GM19240 (cell line): ENCODE data around the gene MCFD2.
"Not testable (repeated sequence)": the region's sequence is repeated elsewhere in the genome, so short reads cannot be mapped to it uniquely, and the experiment has no call there.

Experiments used
- DNase-seq: peaks from one replicate; pipeline ENCODE4 v3.0.0; 2011; ENCODE audit warnings: low spot score; ENCODE audit not compliant: insufficient read length

MCFD2 gene

DNA sequence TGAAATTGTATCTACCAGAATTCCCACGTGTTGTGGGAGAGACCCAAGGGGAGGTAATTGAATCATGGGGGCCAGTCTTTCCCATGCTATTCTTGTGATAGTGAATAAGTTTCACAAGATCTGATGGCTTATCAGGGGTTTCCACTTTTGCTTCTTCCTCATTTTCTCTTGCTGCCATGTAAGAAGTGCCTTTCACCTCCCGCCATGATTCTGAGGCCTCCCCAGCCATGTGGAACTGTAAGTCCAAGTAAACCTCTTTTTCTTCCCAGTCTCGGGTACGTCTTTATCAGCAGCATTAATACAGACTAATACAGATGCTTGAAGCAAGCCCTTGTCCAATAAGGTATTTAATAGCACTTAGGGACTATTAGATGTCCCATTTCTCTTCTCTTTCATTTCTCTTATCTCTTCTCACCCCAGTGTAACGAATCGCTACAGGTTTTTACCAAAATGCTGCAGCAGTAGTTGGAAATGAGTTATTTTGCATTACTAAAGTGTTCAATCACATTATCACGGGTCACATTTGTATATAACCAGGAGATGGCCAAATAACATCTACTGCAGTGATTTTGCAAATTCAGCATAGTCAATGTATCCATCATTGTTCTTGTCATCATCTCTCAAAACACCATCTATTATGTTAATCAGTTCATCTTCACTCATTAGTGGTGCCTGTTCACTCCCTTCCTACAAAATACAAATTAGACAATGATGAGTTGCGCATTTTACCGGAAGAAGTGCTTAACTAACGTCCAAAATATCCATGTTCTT is 10.5 kb downstream of the MCFD2 start:
- DNase-seq: not testable (repeated sequence)

DNA sequence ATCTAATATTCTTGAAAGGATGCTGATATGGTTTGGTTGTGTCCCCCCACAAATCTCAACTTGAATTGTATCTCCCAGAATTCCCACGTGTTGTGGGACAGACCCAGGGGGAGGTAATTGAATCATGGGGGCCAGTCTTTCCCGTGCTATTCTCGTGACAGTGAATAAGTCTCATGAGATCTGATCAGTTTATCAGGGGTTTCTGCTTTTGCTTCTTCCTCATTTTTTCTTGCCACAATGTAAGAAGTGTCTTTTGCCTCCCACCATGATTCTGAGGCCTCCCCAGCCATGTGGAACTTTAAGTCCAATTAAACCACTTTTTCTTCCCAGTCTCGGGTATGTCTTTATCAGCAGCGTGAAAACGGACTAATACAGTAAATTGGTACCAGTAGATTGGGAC is 12.6 kb downstream of the MCFD2 start:
- DNase-seq: not testable (repeated sequence)

DNA sequence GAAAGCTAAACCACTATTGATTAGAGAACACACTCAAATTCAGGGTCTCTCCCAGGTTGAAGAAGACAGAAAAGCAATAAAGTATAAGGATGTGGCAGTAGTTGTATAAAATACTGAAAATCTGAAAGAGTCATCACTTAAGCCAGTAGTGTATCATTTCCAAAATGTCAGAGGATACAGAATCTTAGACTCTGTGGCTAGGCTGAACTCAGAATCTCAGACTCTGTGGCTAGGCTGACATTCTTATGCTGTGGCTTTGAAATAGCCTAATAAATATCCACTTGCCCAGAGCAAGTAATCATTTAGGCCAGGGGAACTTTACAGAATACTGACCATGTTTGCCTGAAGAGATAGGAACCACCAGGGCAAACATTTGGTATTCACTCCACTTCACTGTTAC is 13.1 kb downstream of the MCFD2 start:
- no peak for DNase-seq

DNA sequence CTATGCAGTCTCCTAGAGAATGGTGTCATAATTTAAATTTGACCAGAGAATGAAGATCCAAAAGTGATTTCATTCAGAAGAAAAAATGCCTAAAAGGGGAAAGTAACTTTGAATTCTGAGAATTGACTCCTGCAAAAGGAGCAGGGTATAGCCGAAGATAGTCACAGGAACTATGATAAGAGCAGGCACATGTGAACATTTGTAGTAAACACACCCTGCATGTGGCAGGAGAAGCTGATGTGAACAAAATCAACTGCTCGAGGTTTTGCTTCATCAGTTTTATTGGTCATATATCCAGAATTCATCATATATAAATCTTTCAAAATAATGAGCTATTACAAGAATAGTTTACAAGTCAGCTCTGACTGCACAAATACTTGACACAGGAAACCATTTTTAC is 14.0 kb downstream of the MCFD2 start:
- DNase-seq: no peak

DNA sequence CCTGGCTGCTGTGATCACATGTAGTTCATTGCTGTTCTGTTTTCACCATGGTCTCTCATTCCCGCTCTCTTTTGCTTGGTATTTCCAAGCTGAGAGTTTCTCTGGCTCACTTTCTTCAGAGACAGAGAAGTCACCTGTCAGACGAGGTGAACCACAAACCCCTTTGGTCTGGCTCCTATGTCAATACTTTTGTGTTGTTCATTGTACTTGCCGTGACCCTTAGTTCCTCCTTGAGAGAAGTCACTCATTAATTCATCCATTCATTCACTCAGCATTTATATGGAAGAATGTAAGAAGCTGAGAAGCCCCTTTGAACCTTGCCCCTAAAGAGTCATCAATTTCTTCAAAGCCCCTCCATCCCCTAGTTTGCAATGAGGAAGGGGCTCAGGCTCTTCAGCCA is 15.2 kb downstream of the MCFD2 start:
- DNase-seq: no peak

DNA sequence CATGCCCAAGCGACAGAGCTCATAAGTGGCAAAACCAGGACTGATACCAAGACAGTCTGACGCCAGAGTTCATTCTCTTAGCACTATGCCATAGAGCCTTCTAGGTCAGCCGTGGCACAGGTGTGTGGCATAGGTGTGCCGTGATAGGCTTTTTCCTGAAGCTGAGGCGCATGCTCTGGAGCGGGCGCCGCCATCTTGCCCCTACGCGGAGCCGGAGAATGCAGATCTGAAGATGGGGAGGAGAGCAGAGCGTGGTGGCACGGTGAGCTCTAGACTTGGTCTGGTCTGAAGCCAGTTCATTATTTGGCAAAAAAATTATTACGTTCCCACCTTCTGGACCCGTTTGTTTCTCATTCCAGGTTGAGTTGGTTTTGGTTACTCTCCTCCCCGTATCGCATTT is 16.6 kb downstream of the MCFD2 start:
- DNase-seq: no peak

DNA sequence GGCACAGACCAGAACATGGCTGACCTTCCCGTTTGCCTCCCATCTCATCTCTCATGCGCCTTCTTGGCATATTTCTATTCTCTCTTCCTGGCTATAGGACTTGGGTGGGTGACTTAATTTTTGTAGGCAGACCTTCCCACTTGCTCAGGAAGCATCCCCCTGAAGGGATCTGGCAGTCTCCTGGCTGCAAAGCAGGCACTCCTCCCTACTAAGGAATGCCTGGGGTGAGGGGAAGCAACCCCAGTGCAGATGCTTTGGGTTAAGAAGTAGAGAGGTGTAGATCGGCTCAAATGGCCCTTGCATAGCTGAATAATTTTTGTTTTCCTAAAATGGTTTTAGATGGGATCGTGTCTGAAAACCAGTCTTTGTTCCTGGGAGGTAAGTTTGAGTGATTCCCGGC is 17.6 kb downstream of the MCFD2 start:
- no peak for DNase-seq

DNA sequence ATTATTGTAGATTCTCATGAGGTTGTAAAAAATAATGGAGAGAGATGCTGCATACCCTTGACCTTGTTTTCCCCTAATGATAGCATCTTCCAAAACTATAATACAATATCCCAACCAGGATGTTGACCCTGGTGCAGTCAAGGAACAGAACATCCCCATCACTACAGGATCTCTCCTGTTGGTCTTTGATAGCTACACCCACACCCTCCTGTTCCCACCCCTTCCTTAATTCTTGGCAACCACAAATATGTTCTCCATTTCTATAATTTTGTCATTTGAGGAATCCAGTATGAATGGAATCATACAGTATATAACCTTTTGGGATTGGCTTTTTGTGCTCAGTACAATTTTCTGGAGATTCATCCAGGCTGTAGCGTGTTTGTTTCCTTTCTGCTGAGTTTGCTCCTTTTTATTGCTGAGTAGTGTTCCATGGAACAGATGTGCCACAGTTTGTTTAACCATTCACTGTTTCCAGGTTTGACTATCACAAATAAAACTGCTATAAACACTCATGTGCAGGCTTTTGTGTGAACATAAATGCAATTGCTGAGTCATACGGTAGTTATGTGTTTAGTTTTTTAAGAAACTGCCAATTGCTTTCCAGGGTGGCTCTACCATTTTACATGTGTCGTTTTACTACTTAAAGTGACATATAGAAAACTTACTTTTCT is 22.2 kb downstream of the MCFD2 start:
- no peak for DNase-seq

DNA sequence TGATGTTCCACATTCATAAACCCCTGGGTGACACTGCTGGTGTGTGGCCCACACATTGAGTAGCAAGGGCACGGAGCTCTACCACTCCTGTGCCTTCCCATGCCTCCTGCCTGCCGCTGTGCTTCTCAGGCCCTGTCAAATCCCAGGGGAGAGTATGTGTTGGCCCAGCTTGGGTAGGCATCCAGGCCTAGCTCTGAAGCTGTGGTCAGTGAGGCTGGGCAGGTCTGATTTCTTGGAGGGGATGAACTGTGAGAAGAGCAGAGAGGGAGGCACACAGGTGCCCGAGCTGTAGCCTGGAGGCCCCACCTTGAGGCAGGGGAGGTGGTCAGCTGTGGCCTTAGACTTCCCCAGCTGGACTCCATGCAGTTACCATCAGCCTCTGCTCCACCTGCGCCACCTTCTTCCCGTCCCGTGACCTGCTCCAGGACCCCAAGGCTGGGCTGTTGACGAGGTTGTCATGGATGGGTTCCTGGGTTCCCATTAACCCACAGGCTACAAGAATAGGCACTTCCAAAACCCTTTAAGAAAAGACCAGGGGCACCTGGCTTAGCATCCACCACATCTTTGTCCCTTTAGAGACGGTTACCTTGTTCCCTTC is 23.6 kb downstream of the MCFD2 start:
- no peak for DNase-seq

DNA sequence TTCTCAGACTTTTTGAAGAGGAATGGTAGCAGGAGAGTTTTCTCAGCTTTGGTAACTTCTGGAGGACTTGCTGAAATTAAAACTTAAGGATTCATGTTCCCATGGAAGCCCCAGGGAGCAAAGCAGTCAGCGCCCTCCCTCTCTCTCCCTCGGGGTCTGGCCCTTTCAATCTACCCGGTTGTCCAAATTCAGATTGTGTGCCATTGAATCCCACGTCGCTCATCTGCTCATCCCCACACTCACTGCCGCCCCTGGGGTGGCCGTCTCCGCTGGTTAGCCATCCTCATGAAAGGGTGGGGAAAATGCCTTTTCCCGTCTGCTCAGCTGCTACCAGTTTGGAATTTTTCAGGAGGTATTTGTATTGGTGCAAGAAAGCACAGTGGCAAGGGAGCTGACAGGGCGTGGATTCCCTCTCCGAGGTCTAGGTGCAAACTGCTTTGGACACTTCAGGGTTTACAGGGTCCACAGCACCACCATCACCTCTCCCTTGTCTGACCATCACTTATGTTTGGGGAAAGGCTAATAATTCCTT is 27.1 kb downstream of the MCFD2 start:
- DNase-seq: no peak

DNA sequence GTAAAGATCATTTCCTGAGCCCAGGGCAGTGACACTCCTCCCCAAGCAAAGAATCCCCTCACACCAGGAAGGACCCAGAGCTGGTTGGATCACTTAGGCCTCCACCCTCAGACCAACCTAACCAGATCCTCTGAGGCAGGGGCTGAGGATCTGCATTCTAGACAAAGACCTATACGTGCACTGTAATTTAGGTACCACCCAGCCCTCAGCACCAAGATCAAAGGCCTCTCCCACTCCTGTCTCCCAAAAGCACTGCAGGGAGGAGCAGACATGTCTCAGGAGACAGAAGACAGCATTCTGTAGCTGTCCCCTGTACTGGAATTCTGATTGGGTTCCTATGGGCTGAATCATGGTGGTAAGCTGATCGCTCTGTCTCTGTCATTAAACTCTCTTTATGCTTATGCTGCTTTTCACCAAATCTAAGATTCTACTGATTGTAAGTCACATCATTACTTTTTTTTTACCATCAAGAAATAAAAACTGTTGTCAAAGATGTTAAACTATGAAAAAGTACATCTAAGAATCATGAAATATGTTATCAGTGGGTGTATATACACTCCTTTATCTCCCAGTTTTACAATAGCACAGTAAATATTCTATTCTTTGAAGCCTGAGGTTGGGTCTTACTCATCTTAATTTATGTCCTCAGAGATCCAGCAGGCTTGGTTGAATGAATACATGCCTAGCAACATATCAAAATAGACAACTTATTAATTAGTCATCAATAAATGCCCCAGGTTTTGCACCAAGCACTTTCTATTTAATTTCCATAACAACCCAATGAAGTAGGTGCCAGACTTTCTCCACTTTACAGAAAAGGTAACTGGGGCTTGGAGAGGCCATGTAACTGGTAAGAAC is 28.3 kb downstream of the MCFD2 start:
- no peak for DNase-seq

DNA sequence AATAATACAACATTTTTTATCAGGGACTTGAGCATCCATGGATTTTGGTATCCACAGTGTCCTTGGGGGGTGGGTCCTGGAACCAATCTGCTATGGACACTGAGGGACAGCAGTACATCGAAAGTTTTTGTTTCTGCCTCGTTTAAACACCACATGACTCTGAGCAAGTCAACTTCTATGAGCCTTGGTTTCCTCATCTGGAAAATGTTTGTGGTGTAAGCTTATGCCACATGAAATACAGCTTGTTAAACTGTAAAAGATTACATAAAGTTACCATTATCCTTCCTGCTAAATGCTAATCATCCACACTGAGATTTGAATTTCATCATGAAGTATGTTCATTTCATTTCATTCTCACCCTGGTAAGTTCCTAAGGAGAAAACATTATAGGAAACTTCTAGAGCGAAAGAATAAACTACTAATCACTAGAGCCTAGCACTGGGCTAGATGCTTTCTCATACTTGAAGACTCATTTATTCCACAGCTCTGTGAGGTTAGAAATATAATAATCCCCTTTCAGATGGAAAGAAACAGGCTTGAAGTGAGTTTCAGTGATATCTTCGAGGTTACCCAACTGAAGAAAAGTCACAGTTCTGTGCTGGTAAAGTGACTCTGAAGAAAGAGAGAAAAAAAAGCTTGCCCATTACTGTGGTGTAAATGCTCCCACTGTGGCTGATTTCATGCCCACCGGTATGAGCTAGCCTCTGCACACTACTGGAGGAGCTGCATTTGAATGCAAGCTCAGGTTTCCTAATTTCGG is 29.2 kb downstream of the MCFD2 start:
- DNase-seq: no peak

DNA sequence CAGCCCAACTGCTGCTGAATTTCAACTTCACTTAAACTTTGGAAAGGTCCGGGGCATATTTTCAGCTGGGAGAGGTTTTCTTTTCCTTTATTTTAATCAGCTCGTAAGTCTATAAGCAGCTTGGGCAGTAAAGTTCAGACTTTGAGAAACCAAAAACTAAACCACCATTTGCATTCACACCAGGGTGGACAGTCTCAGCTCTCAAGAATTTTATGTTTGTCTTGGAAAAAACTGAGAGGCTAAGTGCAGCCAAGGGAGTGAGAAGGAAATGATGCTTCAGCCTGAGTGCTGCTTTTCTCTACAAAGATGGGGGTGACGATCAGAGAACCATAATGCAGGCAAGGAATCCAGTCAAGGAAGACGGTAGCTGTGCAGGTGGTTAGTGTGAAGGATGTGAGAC is 30.2 kb downstream of the MCFD2 start:
- DNase-seq: no peak

DNA sequence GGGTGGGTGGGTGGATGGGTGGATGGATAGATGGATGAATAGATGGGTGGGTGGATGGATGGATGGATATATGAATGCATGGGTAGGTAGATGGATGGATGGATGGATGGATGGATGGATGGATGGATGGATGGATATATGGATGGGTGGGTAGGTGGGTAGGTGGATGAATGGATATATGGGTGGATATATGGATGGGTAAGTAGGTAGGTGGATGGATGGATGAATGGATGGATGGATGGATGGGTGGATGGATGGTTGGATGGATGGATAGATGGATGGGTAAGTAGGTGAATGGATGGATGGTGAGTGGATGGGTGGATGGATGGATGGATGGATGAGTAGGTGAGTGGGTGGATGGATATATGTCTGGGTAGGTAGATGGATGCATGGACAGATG is 36.1 kb downstream of the MCFD2 start:
- no peak for DNase-seq

DNA sequence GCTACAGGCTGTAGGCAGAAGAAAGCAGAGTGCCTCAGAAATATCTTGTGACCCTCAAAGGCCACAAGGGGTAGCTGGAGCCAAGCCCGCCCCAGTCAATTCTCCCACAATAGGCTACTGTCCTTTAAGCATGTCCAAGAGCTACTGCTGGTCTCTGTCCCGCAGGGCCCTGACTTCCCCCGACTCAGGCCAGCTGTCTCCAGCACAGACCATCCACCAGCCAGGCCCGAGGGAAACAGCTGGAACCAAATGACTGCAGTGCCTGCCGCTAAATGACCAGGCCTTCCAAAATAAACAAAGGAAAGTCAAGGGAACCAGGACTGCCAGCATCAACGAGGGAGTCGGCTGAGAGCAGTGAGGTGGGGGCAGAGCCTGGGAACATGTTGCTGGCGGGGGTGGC is 36.7 kb downstream of the MCFD2 start:
- DNase-seq: no peak

DNA sequence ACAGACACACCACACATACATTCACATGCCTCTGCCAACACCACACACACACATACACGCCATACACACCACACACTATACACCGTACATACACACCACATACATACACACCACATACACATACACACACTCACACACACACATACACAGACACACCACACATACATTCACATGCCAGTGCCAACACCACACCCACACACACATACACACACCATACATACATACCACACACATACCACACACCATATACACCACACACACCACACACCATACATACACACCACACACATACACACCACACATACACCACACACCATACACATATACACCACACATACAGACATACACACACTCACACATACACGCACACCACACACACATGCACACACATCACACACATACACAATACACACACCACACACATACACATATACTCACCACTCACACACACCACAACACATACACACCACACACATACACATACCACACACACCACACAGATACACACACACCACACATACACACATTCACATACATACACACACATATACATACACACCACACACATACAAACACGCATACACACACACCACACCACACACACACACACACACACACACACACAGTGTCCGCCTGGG is 37.2 kb downstream of the MCFD2 start:
- DNase-seq: no peak

DNA sequence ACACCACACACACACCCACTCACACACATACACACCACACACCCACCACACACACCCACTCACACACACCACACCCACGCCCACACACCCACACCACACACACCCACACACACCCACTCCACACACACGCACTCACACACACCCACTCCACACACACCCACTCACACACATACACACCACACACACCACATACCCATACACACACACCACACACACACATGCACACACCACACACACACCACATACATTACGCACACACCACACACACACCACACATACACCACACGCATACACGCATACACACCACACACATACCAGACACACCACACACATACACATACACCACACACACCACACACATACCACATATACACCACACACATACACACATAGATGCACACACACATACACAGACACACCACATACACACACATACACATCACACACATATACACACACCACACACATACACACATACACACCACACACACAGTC is 37.9 kb downstream of the MCFD2 start:
- DNase-seq: no peak

DNA sequence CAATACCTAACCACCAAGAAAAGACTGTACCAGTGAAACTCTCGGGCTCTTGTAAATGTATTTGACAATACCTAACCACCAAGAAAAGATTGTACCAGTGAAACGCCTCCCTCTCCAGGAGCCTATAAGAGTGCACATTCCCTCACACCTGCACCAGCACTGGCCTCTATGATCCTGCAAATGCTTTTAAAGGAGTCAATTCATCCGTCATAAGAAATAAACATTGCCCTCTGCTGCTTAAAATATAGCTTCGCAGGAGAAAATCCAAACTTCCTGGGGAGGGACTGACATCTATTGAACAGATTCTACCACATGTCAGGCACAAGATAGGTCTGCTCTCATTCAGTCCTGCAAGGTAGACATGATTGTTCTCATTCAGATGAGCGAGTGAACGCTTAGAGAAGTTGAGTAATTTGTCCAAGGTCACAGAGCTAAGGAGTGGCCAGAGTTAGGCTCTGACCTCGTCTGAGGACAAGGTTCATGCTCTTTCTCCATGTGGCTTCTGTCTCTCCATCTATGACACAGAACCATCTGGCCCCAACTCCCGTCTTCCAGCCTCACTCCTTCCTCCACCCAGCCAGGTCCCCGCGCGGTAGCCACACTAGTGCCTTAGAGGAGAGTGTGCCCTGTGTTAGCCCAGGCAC is 38.7 kb downstream of the MCFD2 start:
- no peak for DNase-seq

DNA sequence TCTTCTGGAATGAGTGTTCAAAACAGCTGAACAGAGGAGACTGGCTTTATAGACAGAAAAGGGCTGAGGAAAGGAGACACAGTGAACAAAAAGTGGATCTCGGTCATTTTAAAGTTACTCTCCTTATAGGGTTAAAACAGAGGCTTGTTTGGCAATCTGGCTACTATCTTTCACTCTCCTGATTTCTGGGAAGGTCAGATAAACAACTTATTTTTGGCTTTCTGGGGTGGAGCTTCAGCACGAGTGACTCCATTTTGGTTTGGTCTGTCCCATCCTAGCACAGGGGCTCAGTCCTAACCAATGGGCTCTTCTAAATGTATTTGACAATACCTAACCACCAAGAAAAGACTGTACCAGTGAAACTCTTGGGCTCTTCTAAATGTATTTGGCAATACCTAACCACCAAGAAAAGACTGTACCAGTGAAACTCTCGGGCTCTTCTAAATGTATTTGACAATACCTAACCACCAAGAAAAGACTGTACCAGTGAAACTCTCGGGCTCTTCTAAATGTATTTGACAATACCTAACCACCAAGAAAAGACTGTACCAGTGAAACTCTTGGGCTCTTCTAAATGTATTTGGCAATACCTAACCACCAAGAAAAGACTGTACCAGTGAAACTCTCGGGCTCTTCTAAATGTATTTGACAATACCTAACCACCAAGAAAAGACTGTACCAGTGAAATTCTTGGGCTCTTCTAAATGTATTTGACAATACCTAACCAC is 39.5 kb downstream of the MCFD2 start:
- not testable (repeated sequence) for DNase-seq
